Measurements from ENCODE around the gene IYD.

GRCh38 chr6:150443621-150444020, 74.8 kb downstream of the IYD start:
- TF ChIP-seq EZH2 (IDR thresholded peaks at IDR 0.05): no peak
- TF ChIP-seq POLR2AphosphoS5 (IDR thresholded peaks at IDR 0.05; ENCODE audit: borderline replicate concordance, low read depth, low read length): no peak

Measured in SK-N-MC (cell line).